HG03175 (cell line): ENCODE measurements around the gene FBXO41.
A peak's percentile ranks its signal among the peaks of the same experiment; 100 is the strongest.

Experiments used
- ATAC-seq: cut with Tn5 transposase; IDR thresholded peaks from one replicate; pipeline ENCODE4 v1.9.1; 2021; ENCODE audit warnings: mild to moderate bottlenecking, moderate library complexity; ENCODE audit not compliant: unreplicated experiment

Gene FBXO41

GRCh38 chr2:73215254-73215653 lies 69.0 kb downstream of the FBXO41 start:
- no peak for ATAC-seq

- ATAC-seq: peak; percentile 91
These were observed 69.9 kb downstream of the FBXO41 start, which contains the start of gene SMYD5 for GRCh38 chr2:73214120-73215035. Gene SMYD5 (plus strand): TSS chr2:73214245. CDS start chr2:73214267, 22 bp downstream.

GRCh38 chr2:73212448-73213176 lies 71.7 kb downstream of the FBXO41 start:
- ATAC-seq: peak; percentile 72

- no peak for ATAC-seq
These were observed 72.2 kb downstream of the FBXO41 start for GRCh38 chr2:73212098-73212447.

- no peak for ATAC-seq
These were observed 73.6 kb downstream of the FBXO41 start for GRCh38 chr2:73210696-73211095.

- ATAC-seq: no peak
These were observed 74.3 kb downstream of the FBXO41 start for GRCh38 chr2:73210019-73210418.

- ATAC-seq: no peak
These were observed 76.0 kb downstream of the FBXO41 start for GRCh38 chr2:73208258-73208657.

GRCh38 chr2:73205611-73206010 lies 78.7 kb downstream of the FBXO41 start:
- no peak for ATAC-seq
